ENCODE measurements around the gene S100A9. TPM values are rescaled to one million over a fixed set of nuclear protein-coding genes. Genes with fewer than 3 reads are reported as not detected.

The S100A9 gene
- total RNA-seq, 5 donors from 2014 or later (not counting 1 experiment from before 2014, with no cell fraction given) = 0.98 to 11.5 (median 2.5) TPM; not detected in 1

- H3K27me3 Mint-ChIP-seq = peaks cover 33 to 45% of the 10 kb centered on the region in 2 donors
- Histone ChIP-seq H3K36me3 (ENCODE audit: control insufficient read depth in 2 of 2, extremely low read depth in 1 of 2, insufficient read depth in 1 of 2, low read length in 1 of 2) (no peaks in the 10 kb centered on the region), H3K27me3 (replicated peaks in 1 of 2; ENCODE audit: control insufficient read depth in 2 of 2, extremely low read depth in 1 of 2, insufficient read depth in 2 of 2, low read length in 1 of 2) (peaks cover 0 to 62% of the 10 kb centered on the region in 2 experiments), H3K4me3 (ENCODE audit: control insufficient read depth in 1 of 2, extremely low read depth in 1 of 2, low read length in 1 of 2) (no peak overlapping the region), H3K9me3 (no peaks in the 10 kb centered on the region), H3K27ac (ENCODE audit: low read length) (no peak overlapping the region), H3K4me1 (ENCODE audit: control insufficient read depth in 1 of 2, extremely low read depth in 1 of 2, insufficient read depth in 2 of 2, low read length in 2 of 2) (no peaks in the 10 kb centered on the region)
- CTCF ChIA-PET = no interaction called here
- no peaks in the 10 kb centered on the region for H3K9me3 Mint-ChIP-seq
- no peak overlapping the region for H3K4me3 Mint-ChIP-seq
- no peaks in the 10 kb centered on the region for H3K4me1 Mint-ChIP-seq
- no peaks in the 10 kb centered on the region for H3K36me3 Mint-ChIP-seq
- ATAC-seq (replicated peaks in 1 of 4) = no peak
- WGBS (ENCODE audit: insufficient coverage) = 81% methylated on average over 4 of the region's 5 CpGs
- POLR2A ChIA-PET = no interaction called here
- no peak overlapping the region for H3K27ac Mint-ChIP-seq
- DNase-seq = no peak
These were observed 36.7 kb downstream of the S100A9 start for GRCh38 chr1:153394391-153394790.

DNA sequence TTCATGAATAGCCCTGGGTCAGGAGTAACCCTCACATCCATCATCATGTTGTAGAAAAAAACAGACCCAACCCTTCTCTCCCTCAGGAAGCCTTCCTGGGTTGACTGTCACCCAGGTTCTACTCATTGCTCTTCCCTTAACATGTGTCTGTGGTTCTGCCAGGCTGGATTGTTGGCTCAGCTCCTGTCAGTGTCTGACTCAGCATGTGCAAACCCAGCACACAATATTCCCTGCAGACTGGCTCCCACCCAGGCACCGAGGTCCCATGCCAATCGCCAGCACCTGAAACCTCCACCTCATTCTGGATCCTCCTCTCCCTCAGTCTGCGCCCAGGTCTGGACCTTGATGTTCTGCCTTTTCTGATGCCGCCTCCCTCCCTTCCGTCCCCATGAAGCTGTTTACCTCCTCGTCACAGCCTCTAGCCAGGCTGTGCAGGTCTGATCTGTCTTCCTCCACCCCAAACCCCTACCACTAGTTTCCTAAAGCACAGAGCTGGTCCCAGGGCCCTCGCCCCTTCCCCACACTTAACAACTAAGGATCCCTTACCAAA, 37.6 kb downstream of the S100A9 start:
- no peaks in the 10 kb centered on the region for H3K36me3 Mint-ChIP-seq
- H3K27me3 ChIP-seq (replicated peaks in 1 of 2; ENCODE audit: control insufficient read depth in 2 of 2, extremely low read depth in 1 of 2, insufficient read depth in 2 of 2, low read length in 1 of 2) = peaks cover 0 to 59% of the 10 kb centered on the region in 2 experiments
- ATAC-seq (replicated peaks in 1 of 4) (no peak), DNase-seq (no peak)
- CTCF ChIA-PET = no interaction called here
- no peak overlapping the region for H3K4me3 Mint-ChIP-seq
- 88% methylated on average over 6 of the region's 7 CpGs for WGBS (ENCODE audit: insufficient coverage)
- POLR2A ChIA-PET = no interaction called here
- peaks cover 33 to 44% of the 10 kb centered on the region in 2 donors for H3K27me3 Mint-ChIP-seq
- no peaks in the 10 kb centered on the region for H3K9me3 ChIP-seq
- no peaks in the 10 kb centered on the region for H3K4me1 ChIP-seq (ENCODE audit: control insufficient read depth in 1 of 2, extremely low read depth in 1 of 2, insufficient read depth in 2 of 2, low read length in 2 of 2)
- no peak overlapping the region for H3K27ac ChIP-seq (ENCODE audit: low read length)
- H3K9me3 Mint-ChIP-seq = no peaks in the 10 kb centered on the region
- H3K4me1 Mint-ChIP-seq = no peaks in the 10 kb centered on the region
- no peak overlapping the region for H3K4me3 ChIP-seq (ENCODE audit: control insufficient read depth in 1 of 2, extremely low read depth in 1 of 2, low read length in 1 of 2)
- no peaks in the 10 kb centered on the region for H3K36me3 ChIP-seq (ENCODE audit: control insufficient read depth in 2 of 2, extremely low read depth in 1 of 2, insufficient read depth in 1 of 2, low read length in 1 of 2)
- no peak overlapping the region for H3K27ac Mint-ChIP-seq

DNA sequence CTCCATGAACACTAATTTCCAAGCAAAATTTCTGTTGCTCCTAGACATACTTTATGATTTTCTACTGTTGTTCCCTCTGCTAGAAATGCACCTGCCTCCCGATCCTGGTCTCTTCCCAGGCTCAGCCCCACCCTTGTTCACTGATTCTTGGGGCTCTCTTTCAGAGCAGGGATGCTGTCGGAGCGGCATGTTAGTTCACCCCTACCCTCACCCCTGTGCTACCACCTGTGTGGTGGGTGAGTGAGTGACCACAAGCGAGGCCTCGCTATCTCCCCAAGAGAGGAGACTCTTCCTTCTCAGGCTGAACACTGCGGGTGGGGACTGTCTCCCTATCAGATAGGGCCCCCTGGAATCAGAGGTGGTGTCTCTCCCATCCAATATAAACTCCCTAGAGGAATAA, 38.1 kb downstream of the S100A9 start:
- POLR2A ChIA-PET = interaction anchor here in 1 of 2 donors (0.6 kb wide), 1 partner anchor 691 kb away, joined by 4 read pairs; no protein-coding TSS in a partner anchor
- DNase-seq = no peak
- H3K4me3 Mint-ChIP-seq = no peak overlapping the region
- CTCF ChIA-PET = no interaction called here
- H3K9me3 Mint-ChIP-seq = no peaks in the 10 kb centered on the region
- H3K4me1 Mint-ChIP-seq = no peaks in the 10 kb centered on the region
- no peak for ATAC-seq (replicated peaks in 1 of 4)
- Histone ChIP-seq H3K9me3 (no peaks in the 10 kb centered on the region), H3K27me3 (replicated peaks in 1 of 2; ENCODE audit: control insufficient read depth in 2 of 2, extremely low read depth in 1 of 2, insufficient read depth in 2 of 2, low read length in 1 of 2) (peaks cover 0 to 53% of the 10 kb centered on the region in 2 experiments), H3K36me3 (ENCODE audit: control insufficient read depth in 2 of 2, extremely low read depth in 1 of 2, insufficient read depth in 1 of 2, low read length in 1 of 2) (no peaks in the 10 kb centered on the region), H3K4me3 (ENCODE audit: control insufficient read depth in 1 of 2, extremely low read depth in 1 of 2, low read length in 1 of 2) (no peak overlapping the region), H3K4me1 (ENCODE audit: control insufficient read depth in 1 of 2, extremely low read depth in 1 of 2, insufficient read depth in 2 of 2, low read length in 2 of 2) (no peaks in the 10 kb centered on the region), H3K27ac (ENCODE audit: low read length) (no peak overlapping the region)
- WGBS (ENCODE audit: insufficient coverage) = 60% methylated on average over 1 of the region's 6 CpGs
- no peaks in the 10 kb centered on the region for H3K36me3 Mint-ChIP-seq
- peaks cover 31 to 44% of the 10 kb centered on the region in 2 donors for H3K27me3 Mint-ChIP-seq
- H3K27ac Mint-ChIP-seq = no peak overlapping the region

- no peaks in the 10 kb centered on the region for H3K9me3 ChIP-seq
- no peaks in the 10 kb centered on the region for H3K9me3 Mint-ChIP-seq
- no peaks in the 10 kb centered on the region for H3K36me3 ChIP-seq (ENCODE audit: control insufficient read depth in 2 of 2, extremely low read depth in 1 of 2, insufficient read depth in 1 of 2, low read length in 1 of 2)
- no peak for DNase-seq
- POLR2A ChIA-PET = interaction anchor here in 1 of 2 donors (0.6 kb wide), 1 partner anchor 690 kb away, joined by 4 read pairs; no protein-coding TSS in a partner anchor
- no peaks in the 10 kb centered on the region for H3K36me3 Mint-ChIP-seq
- no peak overlapping the region for H3K27ac ChIP-seq (ENCODE audit: low read length)
- H3K27ac Mint-ChIP-seq = no peak overlapping the region
- ATAC-seq (replicated peaks in 1 of 4) = no peak
- 70% methylated on average over 6 of the region's 6 CpGs for WGBS (ENCODE audit: insufficient coverage)
- H3K4me1 ChIP-seq (ENCODE audit: control insufficient read depth in 1 of 2, extremely low read depth in 1 of 2, insufficient read depth in 2 of 2, low read length in 2 of 2) = no peaks in the 10 kb centered on the region
- CTCF ChIA-PET = no interaction called here
- peaks cover 28 to 43% of the 10 kb centered on the region in 2 donors for H3K27me3 Mint-ChIP-seq
- peaks cover 0 to 48% of the 10 kb centered on the region in 2 experiments for H3K27me3 ChIP-seq (replicated peaks in 1 of 2; ENCODE audit: control insufficient read depth in 2 of 2, extremely low read depth in 1 of 2, insufficient read depth in 2 of 2, low read length in 1 of 2)
- H3K4me1 Mint-ChIP-seq = no peaks in the 10 kb centered on the region
- H3K4me3 Mint-ChIP-seq = no peak overlapping the region
- no peak overlapping the region for H3K4me3 ChIP-seq (ENCODE audit: control insufficient read depth in 1 of 2, extremely low read depth in 1 of 2, low read length in 1 of 2)
These were observed 38.8 kb downstream of the S100A9 start for GRCh38 chr1:153396461-153396860.

DNA sequence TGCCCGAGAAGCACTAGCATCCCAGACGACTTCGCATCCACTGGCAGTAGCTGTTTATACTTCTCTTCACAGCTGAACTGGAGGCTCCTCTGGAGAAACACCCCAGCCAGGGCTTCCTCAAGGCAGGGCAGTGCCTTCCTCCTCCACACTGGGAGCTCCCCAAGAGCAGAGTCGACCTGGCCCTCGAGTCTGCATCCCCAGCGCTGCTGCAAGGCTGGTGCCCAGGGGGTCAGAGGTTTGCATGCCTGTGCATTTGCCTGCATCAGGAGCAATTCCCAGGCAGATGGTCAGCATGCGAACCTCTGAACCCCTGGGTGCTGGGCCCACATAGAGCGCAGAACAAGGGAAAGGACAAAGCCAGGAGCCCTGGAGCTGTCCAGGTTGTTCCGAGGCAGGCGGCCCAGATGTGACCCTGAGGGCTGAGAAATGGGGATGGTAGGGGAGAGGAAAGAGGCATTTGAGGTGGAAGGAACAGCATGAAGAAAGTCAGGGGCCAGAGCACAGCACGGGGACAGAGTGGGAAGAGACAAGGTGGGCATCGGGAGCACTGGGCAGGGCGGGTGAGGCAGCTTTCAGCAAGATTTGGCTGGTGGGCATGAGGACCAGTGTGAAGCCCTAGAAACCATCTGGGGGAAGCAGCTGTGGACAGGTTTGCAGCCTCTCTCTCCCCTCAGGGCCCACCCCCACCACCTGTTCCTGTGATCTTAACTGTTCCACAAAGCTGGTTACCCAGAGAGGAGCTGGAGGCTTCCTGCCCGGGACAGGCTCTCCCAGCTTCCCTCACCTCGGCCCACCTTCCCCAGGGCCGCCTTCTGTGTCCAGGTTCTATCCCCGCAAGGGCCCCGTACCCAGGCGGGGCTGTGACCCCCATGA, 39.6 kb downstream of the S100A9 start:
- Histone ChIP-seq H3K27me3 (replicated peaks in 1 of 2; ENCODE audit: control insufficient read depth in 2 of 2, extremely low read depth in 1 of 2, insufficient read depth in 2 of 2, low read length in 1 of 2) (peaks cover 0 to 47% of the 10 kb centered on the region in 2 experiments), H3K9me3 (no peaks in the 10 kb centered on the region), H3K4me3 (ENCODE audit: control insufficient read depth in 1 of 2, extremely low read depth in 1 of 2, low read length in 1 of 2) (no peak overlapping the region), H3K4me1 (ENCODE audit: control insufficient read depth in 1 of 2, extremely low read depth in 1 of 2, insufficient read depth in 2 of 2, low read length in 2 of 2) (no peaks in the 10 kb centered on the region), H3K36me3 (ENCODE audit: control insufficient read depth in 2 of 2, extremely low read depth in 1 of 2, insufficient read depth in 1 of 2, low read length in 1 of 2) (no peaks in the 10 kb centered on the region), H3K27ac (ENCODE audit: low read length) (no peak overlapping the region)
- Mint-ChIP-seq H3K27ac (no peak overlapping the region), H3K4me3 (no peak overlapping the region), H3K9me3 (no peaks in the 10 kb centered on the region), H3K4me1 (no peaks in the 10 kb centered on the region), H3K36me3 (no peaks in the 10 kb centered on the region), H3K27me3 (peaks cover 28 to 39% of the 10 kb centered on the region in 2 donors)
- CTCF ChIA-PET = interaction anchor here in 1 of 2 donors (0.9 kb wide), 1 partner anchor 60 kb away, joined by 3 read pairs; no protein-coding TSS in a partner anchor
- 85% methylated on average over 9 of the region's 19 CpGs for WGBS (ENCODE audit: insufficient coverage)
- DNase-seq (no peak), ATAC-seq (replicated peaks in 1 of 4) (no peak)
- POLR2A ChIA-PET = no interaction called here

- Mint-ChIP-seq H3K4me3 (no peak overlapping the region), H3K36me3 (no peaks in the 10 kb centered on the region), H3K27me3 (peaks cover 26 to 39% of the 10 kb centered on the region in 2 donors), H3K27ac (no peak overlapping the region), H3K4me1 (no peaks in the 10 kb centered on the region), H3K9me3 (no peaks in the 10 kb centered on the region)
- ATAC-seq (replicated peaks in 1 of 4) (no peak), DNase-seq (no peak)
- H3K4me3 ChIP-seq (ENCODE audit: control insufficient read depth in 1 of 2, extremely low read depth in 1 of 2, low read length in 1 of 2) = no peak overlapping the region
- no peaks in the 10 kb centered on the region for H3K4me1 ChIP-seq (ENCODE audit: control insufficient read depth in 1 of 2, extremely low read depth in 1 of 2, insufficient read depth in 2 of 2, low read length in 2 of 2)
- H3K36me3 ChIP-seq (ENCODE audit: control insufficient read depth in 2 of 2, extremely low read depth in 1 of 2, insufficient read depth in 1 of 2, low read length in 1 of 2) = no peaks in the 10 kb centered on the region
- no peak overlapping the region for H3K27ac ChIP-seq (ENCODE audit: low read length)
- no peaks in the 10 kb centered on the region for H3K9me3 ChIP-seq
- ChIA-PET POLR2A (no interaction called here), CTCF (interaction anchor here in 1 of 2 donors (0.9 kb wide), 1 partner anchor 61 kb away, joined by 3 read pairs; no protein-coding TSS in a partner anchor)
- peaks cover 0 to 48% of the 10 kb centered on the region in 2 experiments for H3K27me3 ChIP-seq (replicated peaks in 1 of 2; ENCODE audit: control insufficient read depth in 2 of 2, extremely low read depth in 1 of 2, insufficient read depth in 2 of 2, low read length in 1 of 2)
- WGBS (ENCODE audit: insufficient coverage) = 86% methylated on average over 2 of the region's 6 CpGs
These were observed 40.4 kb downstream of the S100A9 start for GRCh38 chr1:153397924-153398651.

Measured in T-cell (primary cell).